Activated CD4-positive, alpha-beta memory T cell treated with anti-CD3 and anti-CD28 coated beads, Interleukin-2, amount 10 ng/mL, durations not matched to agents 7 days and 5 days (primary cell): Measurements from ENCODE around the gene SCGB1C2. TPM values are rescaled to one million over a fixed set of nuclear protein-coding genes. Genes with fewer than 3 reads are reported as not detected.

ENCODE experiments used
- CTCF ChIA-PET: fragments of 350-600 bp; sonication (Branson Sonifier 250); formaldehyde crosslinking; loops from one replicate; lab custom pipeline; 2021; ENCODE audit warnings: antibody characterized with exemption, inconsistent platforms; lab: Charles Lee
- POLR2A ChIA-PET: fragments of 350-600 bp; sonication (Branson Sonifier 250); formaldehyde crosslinking; loops from one replicate; lab custom pipeline; 2021; ENCODE audit warnings: antibody characterized with exemption; lab: Charles Lee
- DNase-seq: peaks from one replicate; pipeline ENCODE4 v3.0.0-alpha.2; 2020
- H3K27ac Mint-ChIP-seq: one replicate; pipeline ENCODE4 v1.8.0; 2021; ENCODE audit warnings: mild to moderate bottlenecking, mixed read lengths
- H3K27me3 Mint-ChIP-seq: one replicate; pipeline ENCODE4 v1.8.0; 2021; ENCODE audit warnings: mixed read lengths
- H3K36me3 Mint-ChIP-seq: one replicate; pipeline ENCODE4 v1.8.0; 2021; ENCODE audit warnings: low read depth, mixed read lengths
- H3K4me1 Mint-ChIP-seq: one replicate; pipeline ENCODE4 v1.8.0; 2021; ENCODE audit warnings: mixed read lengths
- H3K4me3 Mint-ChIP-seq: one replicate; pipeline ENCODE4 v1.8.0; 2021; ENCODE audit warnings: mild to moderate bottlenecking, mixed read lengths
- H3K9me3 Mint-ChIP-seq: one replicate; pipeline ENCODE4 v1.8.0; 2021; ENCODE audit warnings: mixed read lengths
- total RNA-seq, 2 experiments: library from RNA; stranded (reverse); gene quantifications; one replicate each; pipeline ENCODE4 v1.2.3, GENCODE V29; 2021

Gene SCGB1C2
- total RNA-seq, 2 experiments from 2014 or later = not detected

GRCh38 chr17:152860-153420 is 15.6 kb downstream of the SCGB1C2 start:
- CTCF ChIA-PET = interaction anchor here (0.7 kb wide), 1 partner anchor 598 kb away, joined by 3 read pairs; no protein-coding TSS in a partner anchor

GRCh38 chr17:153851-154250 is 16.5 kb downstream of the SCGB1C2 start:
- no peak for DNase-seq
- Mint-ChIP-seq H3K27ac (no peak overlapping the region), H3K36me3 (no peaks in the 10 kb centered on the region), H3K4me3 (no peak overlapping the region), H3K27me3 (peaks cover 1% of the 10 kb centered on the region), H3K4me1 (no peaks in the 10 kb centered on the region), H3K9me3 (no peaks in the 10 kb centered on the region)
- POLR2A ChIA-PET = no interaction called here
- CTCF ChIA-PET = no interaction called here

More at GRCh38 chr17:152860-153420, 15.6 kb downstream of the SCGB1C2 start:
- no peak overlapping the region for H3K4me3 Mint-ChIP-seq
- H3K36me3 Mint-ChIP-seq = no peaks in the 10 kb centered on the region
- no peaks in the 10 kb centered on the region for H3K9me3 Mint-ChIP-seq
- POLR2A ChIA-PET = no interaction called here
- H3K4me1 Mint-ChIP-seq = no peaks in the 10 kb centered on the region
- H3K27me3 Mint-ChIP-seq = peaks cover 1% of the 10 kb centered on the region
- H3K27ac Mint-ChIP-seq = no peak overlapping the region
- DNase-seq = no peak

- H3K4me1 Mint-ChIP-seq = no peaks in the 10 kb centered on the region
- ChIA-PET POLR2A (no interaction called here), CTCF (no interaction called here)
- H3K36me3 Mint-ChIP-seq = no peaks in the 10 kb centered on the region
- H3K9me3 Mint-ChIP-seq = no peaks in the 10 kb centered on the region
- H3K4me3 Mint-ChIP-seq = no peak overlapping the region
- no peak for DNase-seq
- no peaks in the 10 kb centered on the region for H3K27me3 Mint-ChIP-seq
- no peak overlapping the region for H3K27ac Mint-ChIP-seq
These were observed 18.2 kb downstream of the SCGB1C2 start for GRCh38 chr17:155576-155975.

GRCh38 chr17:156094-156621 is 18.8 kb downstream of the SCGB1C2 start:
- no peaks in the 10 kb centered on the region for H3K36me3 Mint-ChIP-seq
- no peaks in the 10 kb centered on the region for H3K9me3 Mint-ChIP-seq
- no peak overlapping the region for H3K4me3 Mint-ChIP-seq
- no peaks in the 10 kb centered on the region for H3K4me1 Mint-ChIP-seq
- ChIA-PET POLR2A (no interaction called here), CTCF (no interaction called here)
- no peak overlapping the region for H3K27ac Mint-ChIP-seq
- no peaks in the 10 kb centered on the region for H3K27me3 Mint-ChIP-seq
- no peak for DNase-seq

GRCh38 chr17:156946-157345 is 19.6 kb downstream of the SCGB1C2 start:
- ChIA-PET POLR2A (no interaction called here), CTCF (no interaction called here)
- Mint-ChIP-seq H3K27ac (no peak overlapping the region), H3K36me3 (no peaks in the 10 kb centered on the region), H3K4me1 (no peaks in the 10 kb centered on the region), H3K9me3 (no peaks in the 10 kb centered on the region), H3K4me3 (no peak overlapping the region), H3K27me3 (no peaks in the 10 kb centered on the region)
- DNase-seq = no peak

GRCh38 chr17:157901-158300 is 20.5 kb downstream of the SCGB1C2 start:
- POLR2A ChIA-PET = no interaction called here
- CTCF ChIA-PET = no interaction called here
- H3K36me3 Mint-ChIP-seq = no peaks in the 10 kb centered on the region
- no peak overlapping the region for H3K27ac Mint-ChIP-seq
- H3K9me3 Mint-ChIP-seq = no peaks in the 10 kb centered on the region
- no peaks in the 10 kb centered on the region for H3K27me3 Mint-ChIP-seq
- H3K4me1 Mint-ChIP-seq = no peaks in the 10 kb centered on the region
- no peak for DNase-seq
- H3K4me3 Mint-ChIP-seq = no peak overlapping the region

GRCh38 chr17:158379-158778 is 21.0 kb downstream of the SCGB1C2 start:
- no peak overlapping the region for H3K4me3 Mint-ChIP-seq
- no peaks in the 10 kb centered on the region for H3K9me3 Mint-ChIP-seq
- DNase-seq = no peak
- no peaks in the 10 kb centered on the region for H3K36me3 Mint-ChIP-seq
- H3K27me3 Mint-ChIP-seq = no peaks in the 10 kb centered on the region
- no peak overlapping the region for H3K27ac Mint-ChIP-seq
- ChIA-PET CTCF (no interaction called here), POLR2A (no interaction called here)
- H3K4me1 Mint-ChIP-seq = no peaks in the 10 kb centered on the region

GRCh38 chr17:159609-160008 is 22.2 kb downstream of the SCGB1C2 start:
- H3K27ac Mint-ChIP-seq = no peak overlapping the region
- no peak for DNase-seq
- POLR2A ChIA-PET = no interaction called here
- H3K4me1 Mint-ChIP-seq = no peaks in the 10 kb centered on the region
- no peaks in the 10 kb centered on the region for H3K36me3 Mint-ChIP-seq
- no peaks in the 10 kb centered on the region for H3K9me3 Mint-ChIP-seq
- no peak overlapping the region for H3K4me3 Mint-ChIP-seq
- CTCF ChIA-PET = interaction anchor here (0.7 kb wide), 1 partner anchor 15 kb away, joined by 4 read pairs; no protein-coding TSS in a partner anchor
- H3K27me3 Mint-ChIP-seq = no peaks in the 10 kb centered on the region

GRCh38 chr17:160336-160735 is 23.0 kb downstream of the SCGB1C2 start:
- CTCF ChIA-PET = interaction anchor here (0.7 kb wide), 1 partner anchor 14 kb away, joined by 4 read pairs; no protein-coding TSS in a partner anchor

GRCh38 chr17:161481-161880 is 24.1 kb downstream of the SCGB1C2 start:
- H3K9me3 Mint-ChIP-seq = no peaks in the 10 kb centered on the region
- no peaks in the 10 kb centered on the region for H3K4me1 Mint-ChIP-seq
- H3K4me3 Mint-ChIP-seq = no peak overlapping the region
- no peak overlapping the region for H3K27ac Mint-ChIP-seq
- POLR2A ChIA-PET = no interaction called here
- CTCF ChIA-PET = no interaction called here
- no peak for DNase-seq
- H3K27me3 Mint-ChIP-seq = no peaks in the 10 kb centered on the region
- H3K36me3 Mint-ChIP-seq = no peaks in the 10 kb centered on the region

More at GRCh38 chr17:160336-160735, 23.0 kb downstream of the SCGB1C2 start:
- no peak for DNase-seq
- Mint-ChIP-seq H3K27ac (no peak overlapping the region), H3K9me3 (no peaks in the 10 kb centered on the region), H3K36me3 (no peaks in the 10 kb centered on the region), H3K4me3 (no peak overlapping the region), H3K4me1 (no peaks in the 10 kb centered on the region), H3K27me3 (no peaks in the 10 kb centered on the region)
- POLR2A ChIA-PET = no interaction called here

GRCh38 chr17:162689-163088 is 25.3 kb downstream of the SCGB1C2 start:
- Mint-ChIP-seq H3K4me3 (no peak overlapping the region), H3K36me3 (no peaks in the 10 kb centered on the region), H3K4me1 (no peaks in the 10 kb centered on the region), H3K9me3 (no peaks in the 10 kb centered on the region), H3K27ac (no peak overlapping the region), H3K27me3 (no peaks in the 10 kb centered on the region)
- ChIA-PET POLR2A (no interaction called here), CTCF (no interaction called here)
- DNase-seq = no peak

GRCh38 chr17:163514-164098 is 26.2 kb downstream of the SCGB1C2 start:
- Mint-ChIP-seq H3K9me3 (no peaks in the 10 kb centered on the region), H3K27me3 (no peaks in the 10 kb centered on the region), H3K27ac (no peak overlapping the region), H3K36me3 (no peaks in the 10 kb centered on the region), H3K4me3 (no peak overlapping the region), H3K4me1 (no peaks in the 10 kb centered on the region)
- ChIA-PET POLR2A (no interaction called here), CTCF (no interaction called here)
- no peak for DNase-seq

- CTCF ChIA-PET = interaction anchor here (0.9 kb wide), 1 partner anchor 536 kb away, joined by 3 read pairs; no protein-coding TSS in a partner anchor
- Mint-ChIP-seq H3K4me3 (no peak overlapping the region), H3K36me3 (no peaks in the 10 kb centered on the region), H3K9me3 (no peaks in the 10 kb centered on the region), H3K4me1 (no peaks in the 10 kb centered on the region), H3K27me3 (no peaks in the 10 kb centered on the region), H3K27ac (no peak overlapping the region)
- POLR2A ChIA-PET = no interaction called here
- DNase-seq = no peak
These were observed 27.2 kb downstream of the SCGB1C2 start for GRCh38 chr17:164303-165235.
